Right lobe of liver (tissue), 4 donors: ENCODE data around the gene CHADL.

ENCODE experiments used
- CTCF ChIP-seq, 4 donors: fragments of 200-600 bp in 3 of 4; fragments of 450-650 bp in 1 of 4; IDR thresholded peaks; one replicate each; pipeline versions ENCODE4 v1.5.1 to v1.8.0; 2016 to 2022; ENCODE audit warnings: antibody characterized with exemption in 4 of 4, mild to moderate bottlenecking in 2 of 4
- POLR2A ChIP-seq: fragments of 450-650 bp; IDR thresholded peaks from one replicate; pipeline ENCODE4 v1.6.1; 2017; ENCODE audit warnings: antibody characterized with exemption, mild to moderate bottlenecking
- donor health status: DM: no; HTN: no; CAD: no.
- donor health status: DM: no; HTN: no; CAD: no.
- donor health status: DM: no; HTN: yes; CAD: no.

GRCh38 chr22:41229215-41229614 lies 11.5 kb downstream of the CHADL start:
- TF ChIP-seq CTCF (IDR thresholded peaks at IDR 0.05) (no peak), POLR2A (no peak)
